ENCODE results near the gene NOXA1. TPM values are rescaled to one million over a fixed set of nuclear protein-coding genes. Genes with fewer than 3 reads are reported as not detected.

NOXA1 gene
- total RNA-seq, 2 donors from 2014 or later: 0.94 to 3.4 TPM

DNA sequence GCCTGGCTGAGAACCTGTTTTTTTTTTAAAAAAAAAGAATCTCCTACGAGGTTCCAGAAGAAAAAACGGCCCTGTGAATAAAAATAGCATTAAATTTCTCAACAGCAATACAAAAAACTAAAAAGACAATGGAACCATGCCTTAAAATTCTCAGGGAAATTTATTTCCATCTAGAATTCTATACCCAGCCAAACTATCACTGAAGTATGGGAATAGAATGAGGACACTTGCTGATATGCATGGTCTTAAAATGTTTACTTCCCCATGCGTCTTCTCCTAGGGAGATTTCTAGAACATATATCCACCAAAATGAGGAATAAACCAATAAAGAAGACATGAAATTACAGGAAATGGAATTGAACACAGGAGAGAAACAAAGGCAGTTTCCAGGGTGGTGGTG is 52.5 kb downstream of the NOXA1 start:
- TF ChIP-seq, protein P1, sequence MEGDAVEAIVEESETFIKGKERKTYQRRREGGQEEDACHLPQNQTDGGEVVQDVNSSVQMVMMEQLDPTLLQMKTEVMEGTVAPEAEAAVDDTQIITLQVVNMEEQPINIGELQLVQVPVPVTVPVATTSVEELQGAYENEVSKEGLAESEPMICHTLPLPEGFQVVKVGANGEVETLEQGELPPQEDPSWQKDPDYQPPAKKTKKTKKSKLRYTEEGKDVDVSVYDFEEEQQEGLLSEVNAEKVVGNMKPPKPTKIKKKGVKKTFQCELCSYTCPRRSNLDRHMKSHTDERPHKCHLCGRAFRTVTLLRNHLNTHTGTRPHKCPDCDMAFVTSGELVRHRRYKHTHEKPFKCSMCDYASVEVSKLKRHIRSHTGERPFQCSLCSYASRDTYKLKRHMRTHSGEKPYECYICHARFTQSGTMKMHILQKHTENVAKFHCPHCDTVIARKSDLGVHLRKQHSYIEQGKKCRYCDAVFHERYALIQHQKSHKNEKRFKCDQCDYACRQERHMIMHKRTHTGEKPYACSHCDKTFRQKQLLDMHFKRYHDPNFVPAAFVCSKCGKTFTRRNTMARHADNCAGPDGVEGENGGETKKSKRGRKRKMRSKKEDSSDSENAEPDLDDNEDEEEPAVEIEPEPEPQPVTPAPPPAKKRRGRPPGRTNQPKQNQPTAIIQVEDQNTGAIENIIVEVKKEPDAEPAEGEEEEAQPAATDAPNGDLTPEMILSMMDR (IDR thresholded peaks at IDR 0.05): no peak
- H3K36me3 ChIP-seq: no peaks in the 10 kb centered on the region
- H3K4me1 ChIP-seq: no peaks in the 10 kb centered on the region
- no peak overlapping the region for H3K4me3 ChIP-seq
- H3K27me3 ChIP-seq: no peaks in the 10 kb centered on the region
- no peak for DNase-seq (ENCODE audit: low spot score)
- H3K27ac ChIP-seq: no peak overlapping the region
- peaks cover 0 to 13% of the 10 kb centered on the region in 2 donors for H3K9me3 ChIP-seq

DNA sequence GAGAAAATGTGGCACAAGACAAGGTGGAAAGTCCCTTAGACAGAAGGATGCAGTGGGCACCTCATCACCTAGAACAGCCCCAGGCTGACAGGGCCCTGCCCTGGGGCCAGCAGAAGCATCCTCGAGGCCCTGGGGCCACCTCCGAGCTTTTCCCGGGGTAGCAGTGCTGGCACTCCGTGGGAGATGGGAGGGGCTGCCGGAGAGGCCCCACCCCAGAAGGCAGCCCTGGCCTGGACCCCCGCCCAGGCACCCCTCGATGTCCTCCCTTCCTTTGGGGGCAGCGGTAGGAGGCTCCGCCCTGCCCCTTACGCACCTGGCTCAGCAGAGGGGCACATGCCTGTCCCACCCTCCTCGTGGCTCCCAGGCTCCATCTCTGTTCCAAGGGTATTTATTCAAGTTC is 53.7 kb downstream of the NOXA1 start:
- TF ChIP-seq, protein P1 (IDR thresholded peaks at IDR 0.05): no peak
- DNase-seq (ENCODE audit: low spot score): no peak
- H3K36me3 ChIP-seq: no peaks in the 10 kb centered on the region
- peaks cover 0 to 13% of the 10 kb centered on the region in 2 donors for H3K9me3 ChIP-seq
- H3K4me1 ChIP-seq: no peaks in the 10 kb centered on the region
- H3K4me3 ChIP-seq: no peak overlapping the region
- H3K27ac ChIP-seq: no peak overlapping the region
- H3K27me3 ChIP-seq: no peaks in the 10 kb centered on the region

DNA sequence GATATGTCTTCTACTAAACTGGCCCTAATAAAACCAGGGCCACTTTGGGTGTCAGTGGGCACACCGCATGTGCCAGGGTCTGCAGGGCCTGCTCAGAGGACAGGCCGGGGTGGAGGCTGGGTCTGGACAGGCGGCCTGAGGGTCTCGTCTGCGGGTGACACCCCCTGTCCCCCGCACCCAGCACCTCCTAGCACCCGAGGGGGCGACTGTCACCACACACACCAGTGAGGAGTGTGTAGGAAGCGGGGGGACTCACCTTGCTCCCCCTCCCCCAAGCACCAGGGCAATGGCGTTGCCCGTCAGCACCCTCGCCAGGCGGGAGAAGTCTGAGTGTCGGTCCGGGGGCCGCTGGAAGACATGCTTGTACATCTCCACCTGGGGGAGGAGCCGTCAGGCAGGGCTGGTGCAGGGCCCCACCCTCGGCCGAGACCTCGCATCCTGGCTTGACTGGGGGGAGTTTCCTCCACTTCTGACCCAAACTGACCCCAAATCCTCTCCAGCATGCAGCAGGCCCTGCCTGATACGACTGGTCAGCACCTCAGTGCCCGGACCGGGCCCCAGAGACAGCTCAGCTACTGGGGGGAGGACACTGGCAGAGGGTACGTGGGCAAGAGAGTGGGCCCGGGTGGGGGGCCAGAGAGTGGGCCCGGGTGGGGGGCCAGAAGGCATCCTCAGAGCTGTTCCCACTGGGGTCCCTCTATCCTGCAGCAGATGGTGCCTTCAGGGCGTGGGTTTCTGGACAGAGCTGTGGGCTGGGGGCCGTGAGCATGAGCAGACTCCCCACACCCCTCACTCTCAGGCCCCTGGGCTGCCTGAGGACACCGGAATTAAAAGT is 54.8 kb downstream of the NOXA1 start:
- DNase-seq (ENCODE audit: low spot score): no peak
- Histone ChIP-seq H3K4me3 (no peak overlapping the region), H3K36me3 (peaks cover 2% of the 10 kb centered on the region), H3K4me1 (no peaks in the 10 kb centered on the region), H3K9me3 (peaks cover 0 to 13% of the 10 kb centered on the region in 2 donors), H3K27me3 (no peaks in the 10 kb centered on the region), H3K27ac (no peak overlapping the region)
- TF ChIP-seq, protein P1 (IDR thresholded peaks at IDR 0.05): no peak

DNA sequence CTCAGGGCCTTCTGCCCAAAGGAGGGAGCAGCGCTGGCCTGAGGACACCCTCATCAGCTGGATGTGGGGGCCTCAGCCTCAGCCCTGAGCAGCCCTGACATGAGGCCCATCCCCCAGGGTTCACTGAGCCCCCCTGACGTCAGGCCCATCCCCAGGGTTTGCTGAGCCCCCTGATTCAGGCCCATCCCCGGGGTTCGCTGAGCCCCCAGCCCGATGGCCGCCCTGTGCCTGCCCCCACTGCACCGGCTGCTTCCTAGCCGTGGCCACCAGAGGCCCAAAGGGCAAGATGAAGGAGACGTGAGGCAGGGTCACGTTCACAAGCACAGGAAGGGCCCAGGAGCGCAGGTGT is 55.4 kb downstream of the NOXA1 start:
- Histone ChIP-seq H3K4me3 (no peak overlapping the region), H3K27ac (no peak overlapping the region), H3K36me3 (peaks cover 3% of the 10 kb centered on the region), H3K4me1 (no peaks in the 10 kb centered on the region), H3K27me3 (no peaks in the 10 kb centered on the region), H3K9me3 (peaks cover 0 to 13% of the 10 kb centered on the region in 2 donors)
- no peak for DNase-seq (ENCODE audit: low spot score)
- TF ChIP-seq, protein P1 (IDR thresholded peaks at IDR 0.05): no peak

DNA sequence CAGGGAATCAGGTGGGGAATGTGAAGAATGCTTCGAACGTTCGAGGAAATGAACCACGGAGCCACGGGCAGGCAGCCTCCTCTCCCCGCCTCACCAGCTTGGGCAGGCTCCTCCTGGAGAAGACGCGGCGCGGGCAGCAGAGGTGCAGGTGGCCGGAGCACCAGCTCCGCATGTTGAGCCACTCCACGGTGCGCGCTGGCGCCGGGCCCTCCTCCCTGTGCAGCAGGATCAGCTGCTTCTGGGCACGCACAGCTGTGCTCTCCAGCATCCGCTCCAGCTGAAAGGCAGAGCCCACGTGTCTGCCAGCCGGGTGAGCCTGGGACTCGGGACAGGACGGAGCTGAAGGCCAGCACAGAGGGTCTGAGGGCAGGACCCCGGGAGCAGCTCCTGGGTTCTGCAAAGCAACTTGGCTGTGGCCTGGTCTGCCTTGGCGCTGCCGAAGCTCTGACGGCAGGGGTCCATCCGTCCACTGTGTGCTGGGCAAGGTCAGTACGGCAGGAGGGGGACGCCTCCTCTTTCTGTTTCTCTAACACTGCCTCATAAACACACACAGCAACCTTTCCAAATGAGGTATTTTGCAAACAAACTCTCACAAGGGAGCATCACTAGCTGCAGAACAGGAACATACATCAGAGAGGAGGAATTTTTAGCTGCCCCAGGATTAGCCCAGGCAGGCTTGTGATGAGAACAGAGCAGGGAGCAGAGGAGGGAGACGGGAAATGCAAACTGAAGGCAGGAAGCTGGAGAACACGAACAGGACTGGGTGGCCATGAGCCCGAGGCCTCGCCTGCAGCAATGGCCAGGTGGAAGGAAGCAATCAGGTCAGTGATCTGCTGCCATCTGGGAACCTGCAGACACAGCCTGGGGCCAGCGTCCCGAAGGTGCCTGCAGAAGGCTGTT is 56.0 kb downstream of the NOXA1 start:
- H3K4me3 ChIP-seq: no peak overlapping the region
- peaks cover 0 to 13% of the 10 kb centered on the region in 2 donors for H3K9me3 ChIP-seq
- no peaks in the 10 kb centered on the region for H3K27me3 ChIP-seq
- DNase-seq (ENCODE audit: low spot score): no peak
- no peaks in the 10 kb centered on the region for H3K4me1 ChIP-seq
- peaks cover 3% of the 10 kb centered on the region for H3K36me3 ChIP-seq
- H3K27ac ChIP-seq: no peak overlapping the region
- TF ChIP-seq, protein P1 (IDR thresholded peaks at IDR 0.05): no peak
